Amniotic epithelial cell (primary cell): ENCODE data around the gene SHOX.
"Not testable (repeated sequence)": the region's sequence is repeated elsewhere in the genome, so short reads cannot be mapped to it uniquely, and the experiment has no call there.

ENCODE experiments used
- DNase-seq: peaks from one replicate; pipeline ENCODE4 v3.0.0-alpha.2; 2010; ENCODE audit warnings: low read depth

Gene SHOX

DNA sequence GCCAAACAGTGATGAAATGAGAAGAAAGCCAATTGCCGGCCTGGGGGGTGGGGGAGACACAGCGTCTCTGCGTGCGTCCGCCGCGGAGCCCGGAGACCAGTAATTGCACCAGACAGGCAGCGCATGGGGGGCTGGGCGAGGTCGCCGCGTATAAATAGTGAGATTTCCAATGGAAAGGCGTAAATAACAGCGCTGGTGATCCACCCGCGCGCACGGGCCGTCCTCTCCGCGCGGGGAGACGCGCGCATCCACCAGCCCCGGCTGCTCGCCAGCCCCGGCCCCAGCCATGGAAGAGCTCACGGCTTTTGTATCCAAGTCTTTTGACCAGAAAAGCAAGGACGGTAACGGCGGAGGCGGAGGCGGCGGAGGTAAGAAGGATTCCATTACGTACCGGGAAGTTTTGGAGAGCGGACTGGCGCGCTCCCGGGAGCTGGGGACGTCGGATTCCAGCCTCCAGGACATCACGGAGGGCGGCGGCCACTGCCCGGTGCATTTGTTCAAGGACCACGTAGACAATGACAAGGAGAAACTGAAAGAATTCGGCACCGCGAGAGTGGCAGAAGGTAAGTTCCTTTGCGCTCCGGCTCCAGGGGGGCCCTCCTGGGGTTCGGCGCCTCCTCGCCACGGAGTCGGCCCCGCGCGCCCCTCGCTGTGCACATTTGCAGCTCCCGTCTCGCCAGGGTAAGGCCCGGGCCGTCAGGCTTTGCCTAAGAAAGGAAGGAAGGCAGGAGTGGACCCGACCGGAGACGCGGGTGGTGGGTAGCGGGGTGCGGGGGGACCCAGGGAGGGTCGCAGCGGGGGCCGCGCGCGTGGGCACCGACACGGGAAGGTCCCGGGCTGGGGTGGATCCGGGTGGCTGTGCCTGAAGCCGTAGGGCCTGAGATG is at the start of gene SHOX:
SHOX (plus strand) TSS at position 180 of the 885 bp plus-strand sequence; CDS start at position 287, 107 bp downstream.
- no peak for DNase-seq

DNA sequence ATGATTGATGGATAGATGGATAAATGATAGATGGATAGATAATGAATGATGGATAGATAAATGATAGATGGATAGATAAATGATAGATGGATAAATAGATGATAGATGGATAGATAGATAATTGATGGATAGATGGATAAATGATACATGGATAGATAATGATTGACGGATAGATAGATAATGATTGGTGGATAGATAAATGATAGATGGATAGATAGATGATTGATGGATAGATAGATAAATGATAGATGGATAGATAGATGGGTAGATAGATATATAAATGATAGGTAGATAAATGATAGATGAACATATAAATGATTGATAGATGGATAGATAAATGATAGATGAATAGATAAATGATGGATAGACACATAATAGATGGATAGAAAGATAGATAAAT is 49.5 kb upstream of the SHOX start:
- no peak for DNase-seq

DNA sequence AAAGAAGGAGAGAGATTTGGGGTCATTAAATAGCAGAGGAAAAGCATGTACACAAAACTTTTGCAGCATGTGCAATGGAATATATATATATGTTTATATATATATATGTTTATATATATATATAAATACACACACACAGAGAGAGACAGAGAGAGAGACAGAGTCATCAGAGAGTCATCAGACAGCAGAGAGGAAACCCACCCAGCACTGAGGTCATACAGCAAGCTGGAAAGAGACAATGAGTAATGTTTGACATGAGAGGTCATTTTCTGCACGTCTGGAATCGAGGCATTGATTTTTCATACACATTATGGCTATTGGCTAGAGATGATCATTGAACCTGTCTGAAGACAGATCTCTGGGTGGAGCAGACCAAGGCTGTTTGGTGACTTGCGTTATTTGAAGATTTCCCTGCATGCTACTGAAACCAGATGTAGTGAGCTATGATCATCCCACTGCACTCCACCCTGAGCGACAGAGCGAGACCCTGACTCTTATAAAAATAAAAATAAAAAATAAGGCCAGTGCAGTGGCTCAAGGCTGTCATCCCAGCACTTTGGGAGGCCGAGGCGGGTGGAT is 48.8 kb upstream of the SHOX start:
- no peak for DNase-seq

DNA sequence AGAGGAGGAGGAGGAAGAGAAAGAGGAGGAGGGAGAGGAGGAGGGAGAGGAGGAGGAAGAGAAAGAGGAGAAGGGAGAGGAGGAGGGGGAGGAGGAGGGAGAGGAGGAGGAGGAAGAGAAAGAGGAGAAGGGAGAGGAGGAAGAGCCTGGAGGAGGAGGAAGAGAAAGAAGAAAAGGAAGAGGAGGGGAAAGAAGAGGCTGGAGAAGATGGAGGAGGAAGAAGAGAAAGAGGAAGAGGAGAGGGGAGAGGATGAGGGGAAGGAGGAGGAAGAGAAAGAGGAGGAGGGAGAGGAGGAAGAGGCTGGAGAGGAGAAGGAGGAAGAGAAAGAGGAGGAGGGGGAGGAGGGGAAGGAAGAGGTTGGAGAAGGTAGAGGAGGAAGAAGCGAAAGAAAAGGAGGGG is 46.0 kb upstream of the SHOX start:
- no peak for DNase-seq

DNA sequence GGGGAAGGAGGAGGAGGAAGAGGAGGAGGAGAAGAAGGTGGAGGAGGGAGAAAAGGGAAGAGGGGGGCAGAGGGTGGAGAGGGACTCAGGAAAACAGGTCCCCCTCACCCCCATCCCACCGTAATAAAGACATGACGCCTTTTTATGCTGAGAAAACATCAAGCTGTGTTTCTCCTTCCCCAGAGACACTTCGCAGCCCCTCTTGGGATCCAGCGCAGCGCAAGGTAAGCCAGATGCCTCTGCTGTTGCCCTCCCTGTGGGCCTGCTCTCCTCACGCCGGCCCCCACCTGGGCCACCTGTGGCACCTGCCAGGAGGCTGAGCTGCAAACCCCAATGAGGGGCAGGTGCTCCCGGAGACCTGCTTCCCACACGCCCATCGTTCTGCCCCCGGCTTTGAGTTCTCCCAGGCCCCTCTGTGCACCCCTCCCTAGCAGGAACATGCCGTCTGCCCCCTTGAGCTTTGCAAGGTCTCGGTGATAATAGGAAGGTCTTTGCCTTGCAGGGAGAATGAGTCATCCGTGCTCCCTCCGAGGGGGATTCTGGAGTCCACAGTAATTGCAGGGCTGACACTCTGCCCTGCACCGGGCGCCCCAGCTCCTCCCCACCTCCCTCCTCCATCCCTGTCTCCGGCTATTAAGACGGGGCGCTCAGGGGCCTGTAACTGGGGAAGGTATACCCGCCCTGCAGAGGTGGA is 45.3 kb upstream of the SHOX start:
- DNase-seq, result no peak

DNA sequence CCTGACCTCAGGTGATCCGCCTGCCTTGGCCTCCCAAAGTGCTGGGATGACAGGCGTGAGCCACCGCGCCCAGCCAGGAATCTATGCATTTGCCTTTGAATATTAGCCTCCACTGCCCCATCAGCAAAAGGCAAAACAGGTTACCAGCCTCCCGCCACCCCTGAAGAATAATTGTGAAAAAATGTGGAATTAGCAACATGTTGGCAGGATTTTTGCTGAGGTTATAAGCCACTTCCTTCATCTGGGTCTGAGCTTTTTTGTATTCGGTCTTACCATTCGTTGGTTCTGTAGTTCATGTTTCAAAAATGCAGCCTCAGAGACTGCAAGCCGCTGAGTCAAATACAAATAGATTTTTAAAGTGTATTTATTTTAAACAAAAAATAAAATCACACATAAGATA is 44.2 kb upstream of the SHOX start:
- no peak for DNase-seq

DNA sequence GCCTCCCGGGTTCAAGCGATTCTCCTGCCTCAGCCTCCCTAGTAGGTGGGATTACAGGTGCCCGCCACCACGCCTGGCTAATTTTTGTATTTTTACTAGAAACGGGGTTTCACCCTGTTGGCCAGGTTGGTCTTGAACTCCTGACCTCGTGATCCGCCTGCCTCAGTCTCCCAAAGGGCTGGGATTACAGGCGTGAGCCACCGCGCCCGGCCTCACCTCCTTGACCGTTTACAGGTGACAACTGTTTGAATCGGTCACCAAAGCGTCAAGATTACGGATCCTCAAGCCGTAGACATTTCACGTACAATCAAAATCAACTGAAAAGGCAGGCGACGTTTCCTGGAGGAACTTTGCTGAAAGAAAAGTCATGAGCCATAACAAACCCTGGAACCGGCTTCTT is 41.3 kb upstream of the SHOX start:
- not testable (repeated sequence) for DNase-seq

DNA sequence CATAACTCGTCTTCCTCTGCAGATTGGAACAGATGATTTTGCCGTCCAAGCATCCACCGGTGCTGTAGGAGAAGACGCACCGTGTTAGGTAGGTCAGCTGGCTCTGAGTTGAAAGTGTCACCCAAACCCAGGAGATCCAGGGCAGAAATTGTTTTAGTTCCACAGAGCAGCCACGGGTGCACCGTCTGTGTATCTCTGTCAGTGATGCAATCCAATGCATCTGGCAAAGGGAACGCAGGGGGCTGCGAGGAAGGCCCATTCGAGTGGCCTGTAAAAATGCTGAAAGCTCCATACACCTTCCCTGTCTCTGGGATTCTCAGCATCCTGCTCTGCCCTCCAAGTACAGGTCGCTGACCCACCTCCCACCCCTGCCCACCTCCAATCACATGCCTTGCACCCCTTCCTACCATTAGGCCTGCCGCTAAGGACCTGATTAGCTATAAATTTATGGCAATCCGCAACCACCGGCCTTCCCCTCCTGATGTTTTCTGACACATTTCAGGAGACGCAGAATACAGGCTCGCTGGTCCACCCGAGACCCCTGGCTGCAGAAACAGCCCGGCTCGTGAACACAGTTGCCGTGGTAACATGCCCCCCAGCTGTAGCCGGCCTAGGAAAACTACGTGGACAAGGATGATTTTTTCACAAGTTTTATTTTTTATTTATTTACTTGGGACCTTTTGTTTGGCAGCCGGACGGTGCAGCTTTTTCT is 39.7 kb upstream of the SHOX start:
- no peak for DNase-seq

DNA sequence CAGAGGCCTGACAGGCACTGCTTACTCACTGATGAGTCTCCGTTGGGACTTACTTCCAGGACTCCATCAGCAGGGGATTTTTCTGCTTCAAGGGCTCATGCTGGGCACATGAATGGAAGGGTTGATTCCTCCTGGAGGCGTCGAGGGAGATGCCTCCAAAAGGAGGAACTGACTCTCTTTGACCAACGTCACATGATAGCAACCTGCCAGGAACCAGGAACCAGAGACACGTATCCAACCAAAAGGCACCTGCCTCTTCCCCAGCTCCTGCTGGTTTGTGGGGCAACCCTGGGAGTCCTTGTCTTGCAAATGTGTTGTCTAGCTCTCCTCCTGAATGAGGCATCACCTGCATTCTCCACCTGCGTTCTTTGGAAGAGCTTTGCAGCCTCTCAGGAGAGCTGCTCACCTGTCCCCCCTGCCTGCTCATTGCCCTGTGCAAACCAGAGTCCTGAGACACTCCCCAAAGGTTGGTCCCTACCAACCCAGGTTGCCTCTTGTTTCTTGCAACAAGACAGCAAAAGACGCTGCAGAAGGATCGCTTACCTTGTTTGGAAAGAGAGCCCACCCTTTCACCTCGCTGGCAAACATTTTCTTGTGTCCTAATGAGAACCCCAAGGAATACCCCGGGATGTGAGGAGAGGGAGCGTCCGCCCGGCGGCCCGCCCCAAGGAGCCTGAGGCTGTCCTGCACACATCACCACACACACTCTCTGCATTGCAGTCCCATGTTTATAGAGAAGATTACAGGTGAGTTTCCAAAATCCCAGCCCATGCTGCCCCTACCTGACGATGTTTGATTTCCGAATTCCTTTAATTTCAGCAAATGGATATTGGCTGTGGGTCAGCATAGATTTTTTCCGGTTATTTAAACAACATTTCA is 30.5 kb upstream of the SHOX start:
- no peak for DNase-seq

DNA sequence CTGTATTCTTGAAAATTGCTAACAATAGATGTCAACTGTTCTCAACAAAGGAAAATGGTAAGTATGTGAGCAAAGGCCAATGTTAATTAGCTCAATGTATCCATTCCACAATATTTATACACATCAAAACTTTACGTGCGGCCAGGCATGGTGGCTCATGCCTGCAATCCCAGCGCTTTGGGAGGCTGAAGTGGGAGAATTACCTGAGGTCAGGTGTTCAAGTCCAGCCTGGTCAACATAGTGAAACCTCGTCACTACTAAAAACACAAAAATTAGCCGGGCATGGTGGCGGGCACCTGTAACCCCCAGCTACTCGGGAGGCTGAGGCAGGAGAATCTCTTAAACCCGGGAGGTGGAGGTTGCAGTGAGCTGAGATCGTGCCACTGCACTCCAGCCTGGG is 27.6 kb upstream of the SHOX start:
- not testable (repeated sequence) for DNase-seq

DNA sequence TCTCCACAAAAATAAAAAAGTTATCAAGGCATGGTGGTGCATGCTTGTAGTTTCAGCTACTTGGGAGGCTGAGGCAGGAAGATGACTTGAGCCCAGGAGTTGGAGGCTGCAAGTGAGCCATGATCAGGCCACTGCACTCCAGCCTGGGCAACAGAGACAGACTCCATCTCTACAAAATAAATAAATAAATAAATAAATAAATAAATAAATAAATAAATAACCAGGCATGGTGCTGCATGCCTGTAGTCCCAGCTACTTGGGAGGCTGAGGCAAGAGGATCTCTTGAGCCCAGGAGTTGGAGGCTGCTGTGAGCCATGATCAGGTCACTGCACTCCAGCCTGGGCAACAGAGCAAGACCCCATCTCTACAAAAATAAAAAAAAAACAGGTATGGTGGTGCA is 26.0 kb upstream of the SHOX start:
- DNase-seq, result not testable (repeated sequence)

DNA sequence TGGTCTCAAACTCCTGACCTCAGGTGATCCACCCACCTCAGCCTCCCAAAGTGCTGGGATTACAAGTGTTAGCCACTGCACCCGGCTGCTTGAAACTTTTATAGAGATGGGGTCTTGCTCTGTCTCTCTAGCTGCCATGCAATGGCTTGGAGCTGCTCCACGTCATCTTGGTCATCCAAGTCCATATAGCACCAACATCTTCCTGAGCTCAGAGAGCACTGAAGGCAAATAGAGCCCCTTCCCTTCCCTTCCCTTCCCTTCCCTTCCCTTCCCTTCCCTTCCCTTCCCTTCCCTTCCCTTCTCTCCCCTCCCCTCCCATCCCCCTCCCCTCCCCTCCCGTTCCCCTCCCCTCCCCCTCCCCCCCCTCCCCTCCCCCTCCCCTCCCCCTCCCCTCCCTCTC is 22.5 kb upstream of the SHOX start:
- DNase-seq, result not testable (repeated sequence)

DNA sequence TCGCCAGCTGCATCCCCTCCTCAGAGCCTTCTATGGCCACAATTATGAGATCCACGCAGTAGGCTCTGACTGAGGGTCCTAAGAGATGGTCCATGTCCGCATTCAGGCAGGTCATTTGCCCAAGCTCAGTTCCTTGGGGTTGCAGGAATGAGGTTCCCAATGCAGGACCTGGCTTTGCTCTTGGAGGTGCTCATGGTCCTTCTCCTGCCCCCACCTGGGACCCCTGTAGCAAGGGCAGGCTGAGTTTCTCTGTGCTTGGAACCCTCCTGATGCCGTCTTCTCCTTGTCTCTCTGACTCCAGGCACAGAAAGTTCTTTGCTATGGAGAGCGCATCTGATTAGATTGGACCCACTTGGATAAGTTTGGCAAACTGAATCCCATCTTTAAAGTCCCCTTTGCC is 16.5 kb upstream of the SHOX start:
- DNase-seq, result no peak

DNA sequence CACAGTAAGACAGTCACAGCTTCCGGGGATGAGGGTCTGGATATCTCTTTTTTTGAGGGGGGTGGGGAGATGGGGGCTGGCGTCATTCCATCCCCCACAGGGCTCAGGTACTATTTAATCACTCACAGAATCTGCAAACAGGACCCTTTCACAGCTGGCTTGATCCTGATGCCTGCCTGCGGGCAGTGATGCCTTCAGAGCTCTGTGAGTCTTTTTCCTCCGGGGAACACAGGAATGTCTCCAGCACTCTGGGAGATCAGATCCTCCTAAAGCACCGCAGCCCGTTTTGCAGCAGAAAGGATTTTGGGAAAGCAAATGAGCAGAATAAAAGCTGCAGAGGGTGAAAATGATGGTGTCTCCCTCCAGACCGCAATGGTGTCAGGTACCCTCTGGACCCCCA is 13.2 kb upstream of the SHOX start:
- DNase-seq, result no peak

DNA sequence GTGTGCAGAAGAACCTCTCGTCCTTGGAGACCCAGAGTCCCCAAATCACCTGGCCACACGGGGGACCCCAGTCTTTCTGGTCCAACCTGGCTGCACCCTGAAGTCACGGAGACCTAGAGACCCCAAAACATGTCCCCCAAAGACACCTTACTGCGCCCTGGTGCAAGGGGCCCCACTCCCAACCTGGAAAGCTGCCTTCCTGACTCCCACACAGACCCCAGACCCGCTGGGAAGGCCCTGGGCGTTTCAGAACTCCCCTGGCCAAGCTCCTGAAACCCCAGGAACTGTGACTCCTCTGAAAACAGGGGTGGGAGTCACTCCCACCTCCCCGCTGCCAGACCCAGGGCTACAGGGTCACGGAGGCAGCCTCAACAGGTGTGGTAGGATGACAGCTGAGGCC is 12.7 kb upstream of the SHOX start:
- no peak for DNase-seq

DNA sequence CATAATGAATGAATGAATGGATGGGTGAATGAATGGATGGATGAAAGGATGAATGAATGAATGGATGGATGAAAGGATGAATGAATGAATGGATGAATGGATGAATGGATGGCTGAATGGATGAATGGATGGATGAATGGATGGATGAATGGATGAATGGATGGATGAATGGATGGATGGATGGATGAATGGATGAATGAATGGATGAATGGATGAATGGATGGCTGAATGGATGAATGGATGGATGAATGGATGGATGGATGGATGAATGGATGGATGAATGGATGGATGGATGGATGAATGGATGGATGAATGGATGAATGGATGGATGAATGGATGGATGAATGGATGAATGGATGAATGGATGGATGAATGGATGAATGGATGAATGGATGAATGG is 12.3 kb upstream of the SHOX start:
- DNase-seq, result not testable (repeated sequence)

DNA sequence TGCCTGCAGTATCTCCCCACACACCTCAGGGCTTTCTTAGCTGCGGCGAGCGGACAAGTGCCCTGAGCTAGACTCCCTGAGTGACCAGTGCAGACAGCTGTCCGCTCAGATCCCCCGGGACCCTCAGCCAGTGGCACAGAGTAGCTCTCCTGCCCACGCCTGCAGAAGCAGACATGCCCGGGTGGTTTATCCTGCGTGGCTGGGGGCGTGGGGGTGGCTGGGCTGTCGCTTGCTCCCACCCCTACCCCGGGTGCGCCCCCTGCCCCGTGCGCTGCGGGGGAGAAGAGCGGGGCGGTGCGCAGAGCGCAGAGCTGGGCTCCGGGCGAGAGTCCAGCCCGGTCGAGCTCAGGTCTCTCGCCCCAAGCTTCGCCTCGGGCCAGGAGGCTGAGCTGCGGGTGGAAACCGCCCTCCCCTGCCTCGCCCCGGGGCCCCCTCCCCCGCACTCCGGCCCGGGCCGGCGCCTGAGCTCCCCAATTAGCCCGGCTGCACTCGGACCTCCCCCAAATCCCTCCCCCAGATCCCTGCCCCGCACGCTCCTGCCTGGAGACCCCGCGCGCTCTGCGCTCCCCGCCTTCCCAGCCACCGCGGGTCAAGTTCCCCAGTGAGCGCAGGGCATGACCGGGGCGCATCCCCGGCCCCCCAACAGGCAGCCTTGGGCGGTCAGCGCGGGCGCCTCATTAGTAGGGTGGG is 11.7 kb upstream of the SHOX start:
- no peak for DNase-seq

DNA sequence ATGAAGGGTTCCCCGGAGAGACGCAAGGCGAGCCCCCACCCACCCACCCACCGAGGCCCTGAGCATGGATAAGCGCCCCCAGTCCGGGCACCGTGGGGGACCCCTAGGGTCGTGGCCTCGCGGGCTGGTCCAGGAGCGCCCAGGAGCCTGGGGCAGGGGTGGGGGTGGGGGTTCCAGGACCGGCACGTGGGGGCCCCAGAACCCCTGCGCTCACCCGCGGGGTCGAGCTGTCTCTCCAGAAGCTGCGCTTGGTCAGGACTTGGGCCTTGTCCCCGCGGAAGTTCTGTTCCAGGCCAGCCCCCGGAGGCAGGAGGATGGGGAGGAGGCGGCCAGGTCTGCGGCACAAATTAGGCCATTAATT is 11.2 kb upstream of the SHOX start:
- DNase-seq, result no peak

DNA sequence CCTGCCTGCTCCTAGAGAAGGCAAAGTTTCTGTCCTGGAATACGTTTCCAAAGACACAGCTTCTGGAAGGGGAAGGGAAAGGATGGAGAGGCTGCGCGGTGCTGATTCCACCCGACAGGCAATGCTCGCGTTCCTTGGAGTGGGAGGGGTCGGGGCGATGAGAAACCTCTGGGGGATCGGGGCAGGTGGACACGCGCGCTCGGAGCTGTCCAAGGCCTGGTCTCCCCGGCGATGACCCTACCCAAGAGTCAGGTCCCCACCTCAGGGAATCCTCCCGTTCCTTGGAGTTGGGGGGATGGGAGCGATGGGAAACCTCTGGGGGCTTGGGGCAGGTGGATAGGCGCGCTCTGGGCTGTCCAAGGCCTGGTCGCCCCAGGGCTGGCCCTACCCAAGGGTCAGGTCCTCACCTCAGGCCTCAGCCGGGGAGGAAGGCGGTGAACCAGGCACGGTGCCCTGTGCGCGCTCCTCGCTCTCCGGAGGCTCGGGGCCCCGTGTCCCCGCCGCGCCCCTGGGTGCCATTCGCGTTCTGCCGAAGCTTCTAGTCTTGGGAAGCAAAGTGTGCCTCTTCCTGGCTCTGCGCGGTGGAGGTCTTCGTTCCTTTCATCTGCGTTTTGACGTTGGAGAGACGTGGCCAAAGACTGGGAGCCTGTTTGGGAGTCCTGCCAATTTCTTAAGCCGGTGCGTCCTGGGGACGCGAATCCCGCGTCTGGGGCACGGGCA is 10.6 kb upstream of the SHOX start:
- DNase-seq, result no peak
